22Rv1 (cell line): ENCODE data around the gene SYTL1.

Experiments used
- ZFX ChIP-seq: fragments of 450-650 bp; IDR thresholded peaks from 2 replicates; pipeline ENCODE4 v1.6.1; 2017; ENCODE audit warnings: antibody characterized with exemption, borderline replicate concordance
- TF ChIP-seq, protein P1 (sequence below): fragments of 450-650 bp; IDR thresholded peaks from 2 replicates; pipeline ENCODE4 v1.5.1; 2017; ENCODE audit warnings: mild to moderate bottlenecking

DNA sequence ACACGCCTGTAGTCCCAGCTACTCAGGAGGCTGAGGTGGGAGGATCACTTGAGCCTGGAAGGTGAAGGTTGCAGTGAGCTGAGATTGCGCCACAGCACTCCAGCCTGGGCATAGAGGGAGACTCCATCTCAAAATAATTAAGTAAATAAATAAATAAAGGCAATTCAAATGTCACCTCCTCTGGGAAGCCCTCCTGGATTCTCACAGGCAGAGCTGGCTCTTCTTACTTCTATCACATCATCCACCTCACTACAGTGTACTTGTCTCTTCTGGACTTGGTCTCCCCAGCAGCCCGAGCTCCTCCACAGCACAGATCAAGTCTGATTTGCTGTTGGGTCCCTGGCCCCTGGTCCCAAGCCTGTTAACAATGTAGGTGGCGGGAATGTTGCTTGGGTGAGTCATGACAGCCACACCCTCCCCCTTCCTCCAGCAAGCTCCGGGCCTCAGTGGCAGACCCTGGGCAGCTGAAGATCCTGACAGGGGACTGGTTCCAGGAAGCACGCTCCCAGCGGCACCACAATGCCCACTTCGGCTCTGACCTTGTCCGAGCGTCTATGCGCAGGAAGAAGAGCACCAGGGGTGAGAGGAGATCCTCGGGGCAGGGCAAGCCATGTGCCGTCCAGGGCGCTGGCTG lies 5.3 kb downstream of the SYTL1 start:
- TF ChIP-seq, protein P1, sequence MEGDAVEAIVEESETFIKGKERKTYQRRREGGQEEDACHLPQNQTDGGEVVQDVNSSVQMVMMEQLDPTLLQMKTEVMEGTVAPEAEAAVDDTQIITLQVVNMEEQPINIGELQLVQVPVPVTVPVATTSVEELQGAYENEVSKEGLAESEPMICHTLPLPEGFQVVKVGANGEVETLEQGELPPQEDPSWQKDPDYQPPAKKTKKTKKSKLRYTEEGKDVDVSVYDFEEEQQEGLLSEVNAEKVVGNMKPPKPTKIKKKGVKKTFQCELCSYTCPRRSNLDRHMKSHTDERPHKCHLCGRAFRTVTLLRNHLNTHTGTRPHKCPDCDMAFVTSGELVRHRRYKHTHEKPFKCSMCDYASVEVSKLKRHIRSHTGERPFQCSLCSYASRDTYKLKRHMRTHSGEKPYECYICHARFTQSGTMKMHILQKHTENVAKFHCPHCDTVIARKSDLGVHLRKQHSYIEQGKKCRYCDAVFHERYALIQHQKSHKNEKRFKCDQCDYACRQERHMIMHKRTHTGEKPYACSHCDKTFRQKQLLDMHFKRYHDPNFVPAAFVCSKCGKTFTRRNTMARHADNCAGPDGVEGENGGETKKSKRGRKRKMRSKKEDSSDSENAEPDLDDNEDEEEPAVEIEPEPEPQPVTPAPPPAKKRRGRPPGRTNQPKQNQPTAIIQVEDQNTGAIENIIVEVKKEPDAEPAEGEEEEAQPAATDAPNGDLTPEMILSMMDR = no peak
- TF ChIP-seq ZFX = no peak
